Activated CD8-positive, alpha-beta memory T cell treated with anti-CD3 and anti-CD28 coated beads, Interleukin-2, amount 50 U/mL, for 48 hours (primary cell): Measurements from ENCODE around the gene EHBP1L1.

ENCODE experiments used
- DNase-seq: peaks from one replicate; pipeline ENCODE4 v3.0.0-alpha.2; 2020

Gene EHBP1L1

GRCh38 chr11:65578134-65578533, 2.3 kb downstream of the EHBP1L1 start:
- no peak for DNase-seq

GRCh38 chr11:65578667-65579066, 2.8 kb downstream of the EHBP1L1 start:
- DNase-seq, result no peak

GRCh38 chr11:65579291-65579690, 3.4 kb downstream of the EHBP1L1 start:
- DNase-seq, result no peak

GRCh38 chr11:65580031-65580692, 4.3 kb downstream of the EHBP1L1 start:
- no peak for DNase-seq

- no peak for DNase-seq
Observed at GRCh38 chr11:65580756-65581155, 4.9 kb downstream of the EHBP1L1 start.

GRCh38 chr11:65581928-65582327, 6.1 kb downstream of the EHBP1L1 start:
- DNase-seq, result no peak

GRCh38 chr11:65583589-65583988, 7.7 kb downstream of the EHBP1L1 start:
- no peak for DNase-seq

- no peak for DNase-seq
Observed at GRCh38 chr11:65584106-65584505, 8.3 kb downstream of the EHBP1L1 start.

GRCh38 chr11:65584723-65585171, 8.9 kb downstream of the EHBP1L1 start:
- no peak for DNase-seq

GRCh38 chr11:65585396-65586246, 9.8 kb downstream of the EHBP1L1 start:
- DNase-seq, result no peak

GRCh38 chr11:65586247-65586630, 10.4 kb downstream of the EHBP1L1 start:
- DNase-seq, result no peak

- no peak for DNase-seq
Observed at GRCh38 chr11:65586676-65587075, 10.8 kb downstream of the EHBP1L1 start.

- DNase-seq, result peak; percentile 85
Observed at GRCh38 chr11:65588199-65589054, 12.6 kb downstream of the EHBP1L1 start.

- DNase-seq, result peak; percentile 71
Observed at GRCh38 chr11:65589444-65590239, 13.8 kb downstream of the EHBP1L1 start.

- DNase-seq, result no peak
Observed at GRCh38 chr11:65590240-65590738, 14.4 kb downstream of the EHBP1L1 start.

GRCh38 chr11:65591939-65592857, 16.3 kb downstream of the EHBP1L1 start:
- DNase-seq, result no peak

GRCh38 chr11:65592858-65593517, 17.1 kb downstream of the EHBP1L1 start:
- DNase-seq, result no peak

GRCh38 chr11:65593518-65594414, 17.9 kb downstream of the EHBP1L1 start:
- no peak for DNase-seq

- no peak for DNase-seq
Observed at GRCh38 chr11:65595131-65595530, 19.3 kb downstream of the EHBP1L1 start.
